Gastrocnemius medialis (tissue), 4 donors: ENCODE measurements around the gene IFITM5. TPM values are rescaled to one million over a fixed set of nuclear protein-coding genes. Genes with fewer than 3 reads are reported as not detected.
"Not testable (repeated sequence)": the region's sequence is repeated elsewhere in the genome, so short reads cannot be mapped to it uniquely, and the experiment has no call there.

ENCODE experiments used
- ATAC-seq, 2 donors: fragments of 150-250 bp; one replicate each; pipeline ENCODE4 v1.9.1; 2016
- DNase-seq, 2 donors: peaks; one replicate each; pipeline ENCODE4 v3.0.0-alpha.2; 2019
- H3K27ac ChIP-seq, 4 donors: fragments of 200-600 bp; sonication (generic); 1 replicate in 1 of 4; 2 replicates in 3 of 4; pipeline ENCODE4 v1.5.1; 2016 to 2018; ENCODE audit warnings: mild to moderate bottlenecking in 2 of 4, moderate library complexity in 1 of 4
- H3K27me3 ChIP-seq, 3 donors: fragments of 200-600 bp; sonication (generic) in 2 of 3; 1 replicate in 1 of 3; 2 replicates in 2 of 3; pipeline versions ENCODE4 v1.5.1 to v1.6.0; 2016 to 2019; ENCODE audit warnings: mild to moderate bottlenecking in 1 of 3, moderate library complexity in 1 of 3
- H3K36me3 ChIP-seq, 2 donors: fragments of 200-600 bp; sonication (generic) in 1 of 2; one replicate each; pipeline ENCODE4 v1.5.1; 2017 to 2018
- H3K4me1 ChIP-seq, 2 donors: fragments of 200-600 bp; sonication (generic) in 1 of 2; one replicate each; pipeline ENCODE4 v1.5.1; 2016 to 2017; ENCODE audit warnings: mild to moderate bottlenecking in 2 of 2
- H3K4me3 ChIP-seq, 4 donors: fragments of 200-600 bp; sonication (generic) in 3 of 4; 1 replicate in 1 of 4; 2 replicates in 3 of 4; pipeline ENCODE4 v1.5.1; 2016 to 2019; ENCODE audit warnings: mild to moderate bottlenecking in 2 of 4
- H3K9me3 ChIP-seq, 3 donors: fragments of 200-600 bp; sonication (generic) in 2 of 3; 1 replicate in 1 of 3; 2 replicates in 2 of 3; pipeline ENCODE4 v1.5.1; 2016 to 2019
- POLR2A ChIP-seq, 2 donors: fragments of 450-650 bp; IDR thresholded peaks; one replicate each; pipeline ENCODE4 v1.6.1; 2017; ENCODE audit warnings: antibody characterized with exemption in 2 of 2, mild to moderate bottlenecking in 2 of 2, moderate library complexity in 2 of 2
- in situ Hi-C, 4 donors: fragments of 200-750 bp; cut with MboI; loops; one replicate each; pipeline versions ENCODE4 v1.15.0 to v1.8.0; 2017; ENCODE audit warnings: low sequenced_read_pairs in 4 of 4
- intact Hi-C: fragments of 100-400 bp; cut with DNase I; formaldehyde crosslinking; loops from one replicate; pipeline ENCODE4 v1.15.1; 2023; ENCODE audit warnings: low total_unique reads
- total RNA-seq, 4 donors: library from RNA; depleted of rRNA; stranded (reverse); fragments of >200 nt; gene quantifications; one replicate each; pipeline versions ENCODE4 v1.1.0 to v1.2.3, GENCODE V29; 2016
- TF ChIP-seq, protein P1 (sequence below), 5 experiments: fragments of 450-650 bp in 3 of 5; fragments of 200-600 bp in 2 of 5; sonication (generic) in 2 of 5; IDR thresholded peaks in 4 of 5; conservative IDR thresholded peaks in 1 of 5; 1 replicate in 4 of 5; 2 replicates in 1 of 5; pipeline ENCODE4 v1.5.1; 2016 to 2019; ENCODE audit warnings: antibody characterized with exemption in 5 of 5, mild to moderate bottlenecking in 3 of 5, moderate library complexity in 3 of 5

The IFITM5 gene
- total RNA-seq, 4 donors from 2014 or later, result not detected

DNA sequence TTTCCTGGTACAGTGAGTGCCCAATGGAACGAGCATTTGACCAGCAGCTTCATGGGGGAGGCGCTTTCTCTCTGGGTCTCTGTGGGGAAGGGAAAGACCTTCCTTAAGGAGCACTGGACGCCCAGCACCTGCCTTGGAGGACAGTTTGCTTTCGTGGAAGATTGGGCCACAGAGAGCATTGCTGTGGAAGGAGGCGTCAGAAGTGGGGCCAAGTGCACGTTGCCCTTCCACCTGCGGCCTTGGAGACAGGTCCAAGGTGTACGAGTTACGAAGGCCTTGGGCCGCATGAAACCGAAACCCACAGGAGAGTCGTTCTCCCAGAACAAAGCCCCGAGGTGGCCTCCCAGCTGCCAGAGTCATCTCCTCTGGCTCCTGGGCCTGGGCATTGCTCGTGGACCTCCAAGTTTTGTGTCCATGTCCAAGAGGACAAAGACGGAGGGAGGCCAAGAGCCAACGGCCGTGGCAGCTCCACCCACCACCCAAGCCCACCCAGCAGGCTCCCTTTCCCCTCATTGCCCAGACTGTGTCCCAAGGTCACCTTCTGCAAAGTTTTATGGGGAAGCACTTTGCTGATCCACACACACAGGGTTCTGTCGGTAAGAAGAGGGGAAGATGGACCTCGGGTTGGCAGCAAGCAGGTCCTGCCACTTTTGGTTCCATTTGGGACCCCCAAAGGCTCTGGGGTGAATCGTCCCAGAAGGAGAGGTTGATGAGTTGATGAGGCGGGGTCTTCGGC is 27.0 kb downstream of the IFITM5 start:
- Histone ChIP-seq H3K27ac (no peak overlapping the region), H3K36me3 (no peaks in the 10 kb centered on the region), H3K4me1 (no peaks in the 10 kb centered on the region), H3K4me3 (no peak overlapping the region), H3K27me3 (peaks cover 0 to 14% (median 10%) of the 10 kb centered on the region in 3 donors), H3K9me3 (no peaks in the 10 kb centered on the region)
- no peak for TF ChIP-seq POLR2A (IDR thresholded peaks at IDR 0.05)
- TF ChIP-seq, protein P1, sequence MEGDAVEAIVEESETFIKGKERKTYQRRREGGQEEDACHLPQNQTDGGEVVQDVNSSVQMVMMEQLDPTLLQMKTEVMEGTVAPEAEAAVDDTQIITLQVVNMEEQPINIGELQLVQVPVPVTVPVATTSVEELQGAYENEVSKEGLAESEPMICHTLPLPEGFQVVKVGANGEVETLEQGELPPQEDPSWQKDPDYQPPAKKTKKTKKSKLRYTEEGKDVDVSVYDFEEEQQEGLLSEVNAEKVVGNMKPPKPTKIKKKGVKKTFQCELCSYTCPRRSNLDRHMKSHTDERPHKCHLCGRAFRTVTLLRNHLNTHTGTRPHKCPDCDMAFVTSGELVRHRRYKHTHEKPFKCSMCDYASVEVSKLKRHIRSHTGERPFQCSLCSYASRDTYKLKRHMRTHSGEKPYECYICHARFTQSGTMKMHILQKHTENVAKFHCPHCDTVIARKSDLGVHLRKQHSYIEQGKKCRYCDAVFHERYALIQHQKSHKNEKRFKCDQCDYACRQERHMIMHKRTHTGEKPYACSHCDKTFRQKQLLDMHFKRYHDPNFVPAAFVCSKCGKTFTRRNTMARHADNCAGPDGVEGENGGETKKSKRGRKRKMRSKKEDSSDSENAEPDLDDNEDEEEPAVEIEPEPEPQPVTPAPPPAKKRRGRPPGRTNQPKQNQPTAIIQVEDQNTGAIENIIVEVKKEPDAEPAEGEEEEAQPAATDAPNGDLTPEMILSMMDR (IDR thresholded peaks at IDR 0.05 in 4 of 5, conservative IDR thresholded peaks at IDR 0.05 in 1 of 5), result no peak
- intact Hi-C loops, result no loop called here
- in situ Hi-C loops, result no loop called here
- ATAC-seq, result no peak
- DNase-seq, result no peak

- in situ Hi-C loops, result no loop called here
- peaks cover 0 to 10% (median 9%) of the 10 kb centered on the region in 3 donors for H3K27me3 ChIP-seq
- intact Hi-C loops, result no loop called here
- no peak overlapping the region for H3K27ac ChIP-seq
- DNase-seq (no peak), ATAC-seq (no peak)
- H3K9me3 ChIP-seq, result no peaks in the 10 kb centered on the region
- H3K4me1 ChIP-seq, result no peaks in the 10 kb centered on the region
- no peaks in the 10 kb centered on the region for H3K36me3 ChIP-seq
- TF ChIP-seq, protein P1 (IDR thresholded peaks at IDR 0.05 in 4 of 5, conservative IDR thresholded peaks at IDR 0.05 in 1 of 5), result no peak
- TF ChIP-seq POLR2A (IDR thresholded peaks at IDR 0.05), result no peak
- no peak overlapping the region for H3K4me3 ChIP-seq
Observed at GRCh38 chr11:271319-271715, 28.0 kb downstream of the IFITM5 start.

DNA sequence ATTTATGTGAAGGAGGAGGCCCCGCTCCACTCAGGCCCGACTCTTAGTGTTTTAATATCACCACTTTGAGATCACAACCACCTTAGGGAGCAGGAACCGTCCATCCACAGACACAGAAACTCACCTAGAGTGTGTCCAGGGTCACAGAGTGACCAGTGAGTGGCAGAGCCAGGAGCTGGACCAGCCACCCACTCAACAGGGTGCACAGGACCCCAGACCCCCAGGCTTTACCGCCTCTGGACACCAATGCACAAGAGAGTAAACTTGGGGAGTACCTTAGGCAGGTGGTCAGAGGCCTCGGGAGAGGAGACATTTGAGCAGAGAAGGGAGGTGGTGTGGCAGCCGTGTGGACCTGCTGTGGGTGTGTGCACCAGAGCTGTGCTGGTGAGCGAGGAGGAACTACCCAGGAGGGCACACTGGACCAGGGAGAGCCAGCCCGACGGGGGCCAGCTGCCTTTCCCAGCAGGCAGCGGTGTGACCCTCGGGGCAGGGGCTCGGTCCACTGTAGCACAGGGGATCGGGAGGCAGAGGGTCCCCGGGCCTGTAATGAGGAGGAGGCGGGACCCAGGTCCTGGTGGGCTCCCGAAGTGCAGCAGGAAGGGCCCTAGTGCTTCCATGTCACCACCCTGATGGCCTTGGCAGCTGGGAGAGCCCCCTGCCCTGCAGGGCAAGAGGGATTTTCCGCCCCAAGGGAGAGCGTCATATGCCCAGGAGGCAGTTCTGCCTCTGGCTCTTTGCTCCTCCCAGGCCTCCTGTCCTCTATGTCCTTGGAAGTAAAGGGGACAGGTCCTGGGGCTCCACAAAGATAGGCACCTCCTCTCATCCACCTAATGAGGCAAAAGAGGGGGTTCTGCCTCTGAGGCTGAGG is 28.6 kb downstream of the IFITM5 start:
- ATAC-seq, result no peak
- intact Hi-C loops, result no loop called here

DNA sequence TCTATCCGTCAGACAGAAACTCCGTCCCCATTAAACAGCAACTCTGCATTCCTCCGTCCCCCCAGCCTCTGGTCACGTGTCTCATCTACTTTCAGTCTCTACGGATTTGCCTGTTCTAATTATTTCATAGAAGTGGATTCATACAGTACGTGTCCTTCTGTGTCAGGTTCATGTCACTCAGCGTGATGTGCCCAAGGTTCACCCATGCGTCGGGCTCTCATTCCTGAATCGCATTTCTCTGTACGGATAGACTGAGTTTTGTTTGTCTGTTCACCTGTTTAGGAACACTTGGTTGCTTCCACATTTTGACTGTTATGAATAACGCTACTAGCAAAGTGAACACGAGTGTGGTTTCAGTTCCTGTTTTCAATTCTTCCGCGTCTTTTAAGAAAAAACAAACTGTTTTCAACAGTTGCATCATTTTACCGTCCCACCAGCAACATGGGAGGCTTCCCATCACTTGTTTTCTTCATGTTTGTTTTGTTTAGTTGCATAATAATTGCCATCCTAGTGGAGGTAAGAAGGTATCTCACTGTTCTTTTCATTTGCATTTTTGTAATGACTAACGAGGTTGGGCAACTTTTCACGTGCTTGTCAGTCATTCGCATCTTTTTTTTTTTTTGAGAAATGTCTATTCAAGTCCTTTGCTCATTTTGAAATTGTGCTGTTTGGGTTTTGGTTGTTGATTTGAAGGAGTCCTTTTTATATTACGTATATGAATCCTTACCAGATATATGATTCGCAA is 30.0 kb downstream of the IFITM5 start:
- no peaks in the 10 kb centered on the region for H3K4me1 ChIP-seq
- TF ChIP-seq, protein P1 (IDR thresholded peaks at IDR 0.05 in 4 of 5, conservative IDR thresholded peaks at IDR 0.05 in 1 of 5), result no peak
- no peak for TF ChIP-seq POLR2A (IDR thresholded peaks at IDR 0.05)
- H3K36me3 ChIP-seq, result no peaks in the 10 kb centered on the region
- peak overlapping the region in 3 of 4 donors; percentile 25 to 39 (median 25) for H3K4me3 ChIP-seq
- no peak for DNase-seq
- H3K9me3 ChIP-seq, result no peaks in the 10 kb centered on the region
- peak overlapping the region; percentile 42 to 63 (median 55) for H3K27ac ChIP-seq
- H3K27me3 ChIP-seq, result peaks cover 0 to 10% (median 9%) of the 10 kb centered on the region in 3 donors
- intact Hi-C loops (no loop called here), in situ Hi-C loops (no loop called here)
- ATAC-seq, result peak; percentile 30 to 40

More for the DNA sequence above, 28.6 kb downstream of the IFITM5 start:
- Histone ChIP-seq H3K9me3 (no peaks in the 10 kb centered on the region), H3K27me3 (peaks cover 0 to 10% (median 9%) of the 10 kb centered on the region in 3 donors), H3K27ac (no peak overlapping the region), H3K4me3 (no peak overlapping the region), H3K4me1 (no peaks in the 10 kb centered on the region), H3K36me3 (no peaks in the 10 kb centered on the region)
- TF ChIP-seq, protein P1 (IDR thresholded peaks at IDR 0.05 in 4 of 5, conservative IDR thresholded peaks at IDR 0.05 in 1 of 5), result no peak
- no peak for TF ChIP-seq POLR2A (IDR thresholded peaks at IDR 0.05)
- DNase-seq, result no peak
- in situ Hi-C loops, result no loop called here

GRCh38 chr11:268716-269145 is 30.6 kb downstream of the IFITM5 start:
- intact Hi-C loops, result not testable (repeated sequence)

More at GRCh38 chr11:268716-269145, 30.6 kb downstream of the IFITM5 start:
- Histone ChIP-seq H3K4me3 (peak overlapping the region in 3 of 4 donors; percentile 25 to 39 (median 25)), H3K27ac (peak overlapping the region; percentile 42 to 63 (median 55))
- H3K9me3 ChIP-seq, H3K27me3 ChIP-seq, H3K4me1 ChIP-seq, H3K36me3 ChIP-seq, in situ Hi-C loops: not testable (repeated sequence)
- peak; percentile 38 to 59 for DNase-seq
- ATAC-seq, result peak; percentile 48 to 76
